H9 (cell line): Measurements from ENCODE around the gene TSC2. TPM values are rescaled to one million over a fixed set of nuclear protein-coding genes. Genes with fewer than 3 reads are reported as not detected.

Source experiments
- DNase-seq: peaks from one replicate; pipeline ENCODE4 v3.0.0-alpha.2; 2017
- H2AFZ ChIP-seq: one replicate; pipeline ENCODE4 v1.6.1; 2013; ENCODE audit warnings: mild to moderate bottlenecking, low read length, control low read depth, moderate library complexity
- H2AK5ac ChIP-seq: 2 replicates; pipeline ENCODE4 v1.6.1; 2013; ENCODE audit warnings: low read length, control low read depth, mixed read lengths; ENCODE audit not compliant: insufficient read length
- H2BK120ac ChIP-seq: one replicate; pipeline ENCODE4 v1.6.1; 2013; ENCODE audit warnings: low read depth, mild to moderate bottlenecking, low read length, control low read depth, inconsistent platforms; ENCODE audit not compliant: poor library complexity, severe bottlenecking
- H2BK12ac ChIP-seq: 2 replicates; pipeline ENCODE4 v1.6.1; 2013; ENCODE audit warnings: low read length, control low read depth, mixed read lengths, low read depth; ENCODE audit not compliant: insufficient read length
- H2BK15ac ChIP-seq: 2 replicates; pipeline ENCODE4 v1.6.1; 2013; ENCODE audit warnings: low read depth, low read length, control low read depth
- H2BK20ac ChIP-seq: one replicate; pipeline ENCODE4 v1.6.1; 2013; ENCODE audit warnings: low read depth, mild to moderate bottlenecking, low read length, control low read depth, inconsistent platforms; ENCODE audit not compliant: poor library complexity, severe bottlenecking
- H2BK5ac ChIP-seq: 2 replicates; pipeline ENCODE4 v1.6.1; 2013; ENCODE audit warnings: low read length, control low read depth, mixed read lengths; ENCODE audit not compliant: insufficient read length
- H3K14ac ChIP-seq: 2 replicates; pipeline ENCODE4 v1.6.1; 2013; ENCODE audit warnings: low read length, control low read depth; ENCODE audit not compliant: insufficient read depth
- H3K18ac ChIP-seq: 2 replicates; pipeline ENCODE4 v1.6.1; 2013; ENCODE audit warnings: low read depth, mild to moderate bottlenecking, mixed read lengths, low read length, control low read depth; ENCODE audit not compliant: insufficient read length
- H3K23ac ChIP-seq: 2 replicates; pipeline ENCODE4 v1.6.1; 2013; ENCODE audit warnings: low read length, control low read depth, mixed read lengths, low read depth; ENCODE audit not compliant: insufficient read length
- H3K23me2 ChIP-seq: 2 replicates; pipeline ENCODE4 v1.6.1; 2013; ENCODE audit warnings: low read depth, mild to moderate bottlenecking, mixed read lengths, low read length, control low read depth; ENCODE audit not compliant: insufficient read length, poor library complexity, severe bottlenecking
- H3K27ac ChIP-seq: 2 replicates; pipeline ENCODE4 v1.5.1; 2013; ENCODE audit warnings: low read length, control low read depth, mixed read lengths, low read depth; ENCODE audit not compliant: insufficient read length
- H3K27me3 ChIP-seq: 2 replicates; pipeline ENCODE4 v1.6.1; 2013; ENCODE audit warnings: low read length, control low read depth, inconsistent platforms; ENCODE audit not compliant: insufficient read depth
- H3K4ac ChIP-seq: 2 replicates; pipeline ENCODE4 v1.6.1; 2013; ENCODE audit warnings: low read depth, mild to moderate bottlenecking, control low read depth, inconsistent platforms, low read length, moderate library complexity
- H3K4me1 ChIP-seq: 2 replicates; pipeline ENCODE4 v1.6.1; 2013; ENCODE audit warnings: low read length, control low read depth, inconsistent platforms; ENCODE audit not compliant: insufficient read depth
- H3K4me2 ChIP-seq: 2 replicates; pipeline ENCODE4 v1.6.1; 2013; ENCODE audit warnings: low read length, control low read depth, mixed read lengths; ENCODE audit not compliant: insufficient read length, insufficient read depth
- H3K56ac ChIP-seq: 2 replicates; pipeline ENCODE4 v1.6.1; 2013; ENCODE audit warnings: low read depth, mild to moderate bottlenecking, mixed read lengths, low read length, control low read depth; ENCODE audit not compliant: insufficient read length
- H3K79me1 ChIP-seq: 2 replicates; pipeline ENCODE4 v1.6.1; 2013; ENCODE audit warnings: low read depth, mild to moderate bottlenecking, moderate library complexity, low read length, control low read depth, inconsistent platforms; ENCODE audit not compliant: insufficient read depth, poor library complexity, severe bottlenecking
- H3K79me2 ChIP-seq: 2 replicates; pipeline ENCODE4 v1.6.1; 2013; ENCODE audit warnings: low read length, control low read depth, inconsistent platforms; ENCODE audit not compliant: insufficient read depth
- H3K9ac ChIP-seq: 2 replicates; pipeline ENCODE4 v1.6.1; 2013; ENCODE audit warnings: low read length, control low read depth, mixed read lengths; ENCODE audit not compliant: insufficient read length; ENCODE audit errors: extremely low read depth
- H3K9me3 ChIP-seq: one replicate; pipeline ENCODE4 v1.6.1; 2013; ENCODE audit warnings: low read depth, low read length, inconsistent platforms; ENCODE audit not compliant: control insufficient read depth
- H3T11ph ChIP-seq: one replicate; pipeline ENCODE4 v1.6.1; 2013; ENCODE audit warnings: mild to moderate bottlenecking, low read length, control low read depth, inconsistent platforms
- H4K20me1 ChIP-seq: one replicate; pipeline ENCODE4 v1.6.1; 2013; ENCODE audit not compliant: control insufficient read depth, insufficient read length, insufficient read depth
- H4K5ac ChIP-seq: 2 replicates; pipeline ENCODE4 v1.6.1; 2013; ENCODE audit warnings: low read depth, mild to moderate bottlenecking, mixed read lengths, low read length, control low read depth; ENCODE audit not compliant: insufficient read length
- H4K8ac ChIP-seq: replicated peaks from 2 replicates; pipeline ENCODE4 v1.6.1; 2013; ENCODE audit warnings: low read length, control low read depth, mixed read lengths, low read depth; ENCODE audit not compliant: insufficient read length
- H4K91ac ChIP-seq: 2 replicates; pipeline ENCODE4 v1.6.1; 2013; ENCODE audit warnings: low read depth, mild to moderate bottlenecking, moderate library complexity, mixed read lengths, low read length, control low read depth; ENCODE audit not compliant: insufficient read length
- H3K27ac Mint-ChIP-seq, 3 experiments: 2 replicates in 2 of 3; 3 replicates in 1 of 3; pipeline ENCODE4 v1.8.0; 2020 to 2021; ENCODE audit warnings: mixed read lengths in 3 of 3, mild to moderate bottlenecking in 1 of 3, moderate library complexity in 1 of 3
- H3K27me3 Mint-ChIP-seq: 2 replicates; pipeline ENCODE4 v1.8.0; 2021; ENCODE audit warnings: low read depth, mild to moderate bottlenecking, moderate library complexity, mixed read lengths
- H3K36me3 Mint-ChIP-seq, 3 experiments: 2 replicates in 2 of 3; 3 replicates in 1 of 3; pipeline ENCODE4 v1.8.0; 2020 to 2021; ENCODE audit warnings: low read depth in 3 of 3, mixed read lengths in 3 of 3; ENCODE audit not compliant: insufficient read depth in 1 of 3
- H3K4me1 Mint-ChIP-seq, 2 experiments: 2 replicates each; pipeline ENCODE4 v1.8.0; 2020; ENCODE audit warnings: mixed read lengths in 2 of 2
- H3K4me3 Mint-ChIP-seq, 2 experiments: 2 replicates in 1 of 2; 3 replicates in 1 of 2; pipeline ENCODE4 v1.8.0; 2020 to 2021; ENCODE audit warnings: mild to moderate bottlenecking in 2 of 2, mixed read lengths in 2 of 2, moderate library complexity in 1 of 2
- H3K9me3 Mint-ChIP-seq, 2 experiments: 2 replicates in 1 of 2; 3 replicates in 1 of 2; pipeline ENCODE4 v1.8.0; 2020; ENCODE audit warnings: mild to moderate bottlenecking in 2 of 2, mixed read lengths in 2 of 2, moderate library complexity in 1 of 2
- CTCF ChIP-seq: fragments of 200-600 bp; sonication (generic); conservative IDR thresholded peaks from 3 replicates; pipeline ENCODE4 v1.8.0; 2021; ENCODE audit warnings: antibody characterized with exemption, mild to moderate bottlenecking
- WGBS: extraction: QIAGEN DNeasy Blood & Tissue Kit; methylation state at CpG from one replicate; pipeline ENCODE4 v1.1.7; 2013; ENCODE audit warnings: missing lambda C conversion rate, low lambda C conversion rate, mixed read lengths; ENCODE audit not compliant: insufficient read length; ENCODE audit errors: extremely low coverage; 5-methylcytosine and 5-hydroxymethylcytosine counted together
- total RNA-seq: library from RNA; stranded (reverse); gene quantifications from 2 replicates; pipeline ENCODE4 v1.2.1, GENCODE V29; 2021

The TSC2 gene
- total RNA-seq, 1 experiment from 2014 or later = 122 TPM

- Histone ChIP-seq H2BK12ac (no peak overlapping the region), H2BK120ac (no peak overlapping the region), H3K79me2 (no peaks in the 10 kb centered on the region), H3K18ac (no peak overlapping the region), H2BK5ac (no peak overlapping the region), H4K5ac (no peak overlapping the region), H4K91ac (no peak overlapping the region), H2AK5ac (no peak overlapping the region), H3K27ac (no peak overlapping the region), H3K14ac (no peak overlapping the region), H3K9ac (no peak overlapping the region), H3K4me1 (no peaks in the 10 kb centered on the region), H3K4me2 (no peak overlapping the region), H3K23me2 (no peaks in the 10 kb centered on the region), H3T11ph (no peak overlapping the region), H3K4ac (no peak overlapping the region), H2BK15ac (no peak overlapping the region), H3K23ac (no peak overlapping the region), H2AFZ (no peak overlapping the region), H3K27me3 (no peaks in the 10 kb centered on the region), H3K9me3 (no peaks in the 10 kb centered on the region), H4K20me1 (no peaks in the 10 kb centered on the region), H2BK20ac (no peak overlapping the region), H4K8ac (no peak overlapping the region), H3K79me1 (no peaks in the 10 kb centered on the region), H3K56ac (no peak overlapping the region)
- Mint-ChIP-seq H3K4me3 (no peak overlapping the region), H3K27ac (peak overlapping the region in 1 of 3 experiments; percentile 76; a peak in 1 of 7 replicates), H3K4me1 (no peaks in the 10 kb centered on the region), H3K27me3 (no peaks in the 10 kb centered on the region), H3K9me3 (no peaks in the 10 kb centered on the region), H3K36me3 (peaks cover 5 to 34% (median 31%) of the 10 kb centered on the region in 3 experiments; a peak in 6 of 7 replicates)
- TF ChIP-seq CTCF = no peak
- no peak for DNase-seq
- WGBS = no CpG with 5 or more reads among the region's 21 CpGs
Observed at GRCh38 chr16:2077696-2078095, 29.9 kb downstream of the TSC2 start.
